ENCODE results near the gene WWC1.
A peak's percentile ranks its signal among the peaks of the same experiment; 100 is the strongest.
"Not testable (repeated sequence)": the region's sequence is repeated elsewhere in the genome, so short reads cannot be mapped to it uniquely, and the experiment has no call there.

The WWC1 gene

GRCh38 chr5:168337361-168337760 is 45.9 kb downstream of the WWC1 start:
- no peaks in the 10 kb centered on the region for H3K9me3 ChIP-seq (ENCODE audit: severe bottlenecking)
- TF ChIP-seq CTCF (IDR thresholded peaks at IDR 0.05; ENCODE audit: poor library complexity, severe bottlenecking): no peak
- no peak for DNase-seq (ENCODE audit: low spot score)
- no peaks in the 10 kb centered on the region; the same call in 1 of the 2 replicates for H3K36me3 ChIP-seq (ENCODE audit: low read depth)
- no peak overlapping the region for H3K27ac ChIP-seq (ENCODE audit: poor library complexity, severe bottlenecking)
- no peaks in the 10 kb centered on the region for H3K27me3 ChIP-seq (ENCODE audit: insufficient read depth, poor library complexity, severe bottlenecking)
- H3K4me1 ChIP-seq (ENCODE audit: insufficient read depth, poor library complexity, severe bottlenecking): peaks cover 18% of the 10 kb centered on the region
- no peak for ATAC-seq (ENCODE audit: low read depth)
- H3K4me3 ChIP-seq (ENCODE audit: severe bottlenecking): no peak overlapping the region

GRCh38 chr5:168339109-168339771 is 47.8 kb downstream of the WWC1 start:
- no peak overlapping the region for H3K27ac ChIP-seq (ENCODE audit: poor library complexity, severe bottlenecking)

GRCh38 chr5:168339772-168340140 is 48.3 kb downstream of the WWC1 start:
- H3K9me3 ChIP-seq (ENCODE audit: severe bottlenecking); DNase-seq (ENCODE audit: low spot score); H3K27me3 ChIP-seq (ENCODE audit: insufficient read depth, poor library complexity, severe bottlenecking); H3K36me3 ChIP-seq (ENCODE audit: low read depth); H3K4me3 ChIP-seq (ENCODE audit: severe bottlenecking); ATAC-seq (ENCODE audit: low read depth): not testable (repeated sequence)
- peaks cover 17% of the 10 kb centered on the region for H3K4me1 ChIP-seq (ENCODE audit: insufficient read depth, poor library complexity, severe bottlenecking)
- H3K27ac ChIP-seq (ENCODE audit: poor library complexity, severe bottlenecking): peak overlapping the region; percentile 57

More at GRCh38 chr5:168339109-168339771, 47.8 kb downstream of the WWC1 start:
- H3K4me3 ChIP-seq (ENCODE audit: severe bottlenecking): no peak overlapping the region
- H3K4me1 ChIP-seq (ENCODE audit: insufficient read depth, poor library complexity, severe bottlenecking): peaks cover 17% of the 10 kb centered on the region
- DNase-seq (ENCODE audit: low spot score) (no peak), ATAC-seq (ENCODE audit: low read depth) (no peak)
- H3K27me3 ChIP-seq (ENCODE audit: insufficient read depth, poor library complexity, severe bottlenecking): no peaks in the 10 kb centered on the region
- no peak for TF ChIP-seq CTCF (IDR thresholded peaks at IDR 0.05; ENCODE audit: poor library complexity, severe bottlenecking)
- peaks cover 3% of the 10 kb centered on the region; the same call in 1 of the 2 replicates for H3K36me3 ChIP-seq (ENCODE audit: low read depth)
- no peaks in the 10 kb centered on the region for H3K9me3 ChIP-seq (ENCODE audit: severe bottlenecking)

GRCh38 chr5:168340487-168340886 is 49.0 kb downstream of the WWC1 start:
- Histone ChIP-seq H3K27ac (ENCODE audit: poor library complexity, severe bottlenecking) (peak overlapping the region; percentile 57), H3K4me3 (ENCODE audit: severe bottlenecking) (no peak overlapping the region), H3K27me3 (ENCODE audit: insufficient read depth, poor library complexity, severe bottlenecking) (no peaks in the 10 kb centered on the region), H3K36me3 (ENCODE audit: low read depth) (peaks cover 3% of the 10 kb centered on the region; the same call in 1 of the 2 replicates), H3K9me3 (ENCODE audit: severe bottlenecking) (no peaks in the 10 kb centered on the region), H3K4me1 (ENCODE audit: insufficient read depth, poor library complexity, severe bottlenecking) (peaks cover 20% of the 10 kb centered on the region)
- no peak for TF ChIP-seq CTCF (IDR thresholded peaks at IDR 0.05; ENCODE audit: poor library complexity, severe bottlenecking)
- ATAC-seq (ENCODE audit: low read depth) (no peak), DNase-seq (ENCODE audit: low spot score) (no peak)

- Histone ChIP-seq H3K4me1 (ENCODE audit: insufficient read depth, poor library complexity, severe bottlenecking) (peaks cover 27% of the 10 kb centered on the region), H3K36me3 (ENCODE audit: low read depth) (peaks cover 3% of the 10 kb centered on the region; the same call in 1 of the 2 replicates), H3K27ac (ENCODE audit: poor library complexity, severe bottlenecking) (peak overlapping the region; percentile 57), H3K9me3 (ENCODE audit: severe bottlenecking) (no peaks in the 10 kb centered on the region), H3K27me3 (ENCODE audit: insufficient read depth, poor library complexity, severe bottlenecking) (no peaks in the 10 kb centered on the region), H3K4me3 (ENCODE audit: severe bottlenecking) (no peak overlapping the region)
- DNase-seq (ENCODE audit: low spot score) (no peak), ATAC-seq (ENCODE audit: low read depth) (peak; percentile 87)
- no peak for TF ChIP-seq CTCF (IDR thresholded peaks at IDR 0.05; ENCODE audit: poor library complexity, severe bottlenecking)
These were observed 49.7 kb downstream of the WWC1 start for GRCh38 chr5:168341178-168341577.

Data from RWPE2 (cell line).